Vagina (tissue), 2 donors: ENCODE measurements around the gene PTPRCAP.

Experiments used
- CTCF ChIP-seq, 3 experiments: fragments of 450-650 bp in 2 of 3; fragments of 200-600 bp in 1 of 3; sonication (generic) in 1 of 3; IDR thresholded peaks; one replicate each; pipeline ENCODE4 v1.5.1; 2017 to 2019; ENCODE audit warnings: antibody characterized with exemption in 3 of 3, mild to moderate bottlenecking in 2 of 3, moderate library complexity in 2 of 3
- POLR2A ChIP-seq, 2 donors: fragments of 450-650 bp; IDR thresholded peaks; one replicate each; pipeline ENCODE4 v1.6.1; 2017; ENCODE audit warnings: antibody characterized with exemption in 2 of 2, mild to moderate bottlenecking in 2 of 2, moderate library complexity in 2 of 2
- POLR2AphosphoS5 ChIP-seq, 2 donors: sonication (generic); formaldehyde crosslinking; IDR thresholded peaks; one replicate each; pipeline ENCODE4 v1.9.0; 2017; ENCODE audit warnings: antibody characterized with exemption in 2 of 2, mild to moderate bottlenecking in 2 of 2, low read depth in 1 of 2; ENCODE audit not compliant: insufficient read depth in 1 of 2

GRCh38 chr11:67431346-67432249, 5.9 kb downstream of the PTPRCAP start:
- TF ChIP-seq POLR2A (IDR thresholded peaks at IDR 0.05): no peak
- TF ChIP-seq CTCF (IDR thresholded peaks at IDR 0.05): no peak
- TF ChIP-seq POLR2AphosphoS5 (IDR thresholded peaks at IDR 0.05; ENCODE audit: insufficient read depth in 1 of 2, low read depth in 1 of 2): no peak
